Activated T-helper 2 cell treated with anti-CD3 and anti-CD28 coated beads, Interferon-gamma antibody, Interleukin-2, Interleukin-4, amounts not matched to agents 10 μg/mL and 5 μg/mL and 100 μg/mL, durations not matched to agents 14 hours and 24 hours and 36 hours (primary cell): ENCODE data around the gene FLT3LG. TPM values are rescaled to one million over a fixed set of nuclear protein-coding genes. Genes with fewer than 3 reads are reported as not detected.
"Not testable (repeated sequence)": the region's sequence is repeated elsewhere in the genome, so short reads cannot be mapped to it uniquely, and the experiment has no call there.

Source experiments
- DNase-seq: peaks from one replicate; pipeline ENCODE4 v3.0.0; 2021; ENCODE audit warnings: low spot score
- H3K27ac Mint-ChIP-seq: one replicate; pipeline ENCODE4 v1.8.0; 2021; ENCODE audit warnings: mixed read lengths
- H3K27me3 Mint-ChIP-seq: one replicate; pipeline ENCODE4 v1.8.0; 2021; ENCODE audit warnings: low read depth, mixed read lengths
- H3K36me3 Mint-ChIP-seq: one replicate; pipeline ENCODE4 v1.8.0; 2021; ENCODE audit warnings: low read depth, mixed read lengths
- H3K4me1 Mint-ChIP-seq: one replicate; pipeline ENCODE4 v1.8.0; 2021; ENCODE audit warnings: low read depth, mixed read lengths
- H3K4me3 Mint-ChIP-seq: one replicate; pipeline ENCODE4 v1.8.0; 2021; ENCODE audit warnings: low read depth, mild to moderate bottlenecking, moderate library complexity, mixed read lengths
- H3K9me3 Mint-ChIP-seq: one replicate; pipeline ENCODE4 v1.8.0; 2021; ENCODE audit warnings: mixed read lengths
- intact Hi-C: fragments of 100-400 bp; cut with micrococcal nuclease; formaldehyde crosslinking; loops from one replicate; pipeline ENCODE4 v1.15.1; 2023
- total RNA-seq: library from RNA; stranded (reverse); gene quantifications from 2 replicates; pipeline ENCODE4 v1.2.3, GENCODE V29; 2022

Gene FLT3LG
- total RNA-seq, 1 donor from 2014 or later: 49.3 TPM

- DNase-seq: peak; percentile 92
- no peaks in the 10 kb centered on the region for H3K9me3 Mint-ChIP-seq
- peak overlapping the region; percentile 82 for H3K27ac Mint-ChIP-seq
- H3K27me3 Mint-ChIP-seq: peaks cover 37% of the 10 kb centered on the region
- H3K4me1 Mint-ChIP-seq: peaks cover 33% of the 10 kb centered on the region
- peaks cover 27% of the 10 kb centered on the region for H3K36me3 Mint-ChIP-seq
- intact Hi-C loops: loop anchor here (1.0 kb wide), 3 partner anchors 8 to 51 kb away; partner anchors contain the start of gene PIH1D1
- peak overlapping the region; percentile 78 for H3K4me3 Mint-ChIP-seq
Observed at GRCh38 chr19:49443366-49444099, 30.5 kb upstream of the FLT3LG start.

DNA sequence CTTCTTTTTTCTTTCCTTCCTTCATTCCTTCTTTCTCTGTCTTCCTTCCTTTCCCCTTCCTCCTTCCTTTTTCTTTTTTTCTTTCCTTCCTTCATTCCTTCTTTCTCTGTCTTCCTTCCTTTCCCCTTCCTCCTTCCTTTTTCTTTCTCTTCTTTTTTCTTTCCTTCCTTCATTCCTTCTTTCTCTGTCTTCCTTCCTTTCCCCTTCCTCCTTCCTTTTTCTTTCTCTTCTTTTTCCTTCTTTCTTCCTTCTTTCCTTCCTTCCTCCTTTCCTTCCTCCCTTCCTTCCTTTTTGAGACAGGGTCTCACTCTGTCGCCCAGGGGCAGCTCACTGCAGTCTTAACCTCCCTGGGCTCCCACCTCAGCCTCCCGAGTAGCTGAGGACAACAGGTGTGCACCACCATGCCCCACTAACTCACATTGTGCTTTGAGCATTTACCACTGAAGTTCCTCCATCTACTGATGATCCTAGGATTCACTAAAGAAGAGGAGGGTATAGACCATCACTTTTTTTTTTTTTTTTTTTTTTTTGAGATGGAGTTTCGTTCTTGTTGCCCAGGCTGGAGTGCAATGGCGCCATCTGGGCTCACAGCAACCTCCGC, 29.8 kb upstream of the FLT3LG start:
- Mint-ChIP-seq H3K4me3 (peak overlapping the region; percentile 78), H3K27me3 (peaks cover 30% of the 10 kb centered on the region), H3K36me3 (peaks cover 34% of the 10 kb centered on the region), H3K4me1 (peaks cover 35% of the 10 kb centered on the region), H3K27ac (peak overlapping the region; percentile 82)
- DNase-seq, H3K9me3 Mint-ChIP-seq, intact Hi-C loops: not testable (repeated sequence)

- no peak overlapping the region for H3K4me3 Mint-ChIP-seq
- H3K4me1 Mint-ChIP-seq: peaks cover 37% of the 10 kb centered on the region
- peaks cover 13% of the 10 kb centered on the region for H3K27me3 Mint-ChIP-seq
- no peak overlapping the region for H3K27ac Mint-ChIP-seq
- intact Hi-C loops: no loop called here
- DNase-seq: no peak
- no peaks in the 10 kb centered on the region for H3K9me3 Mint-ChIP-seq
- peaks cover 50% of the 10 kb centered on the region for H3K36me3 Mint-ChIP-seq
Observed at GRCh38 chr19:49445997-49446396, 28.0 kb upstream of the FLT3LG start.

GRCh38 chr19:49447485-49448431, 26.3 kb upstream of the FLT3LG start:
- Mint-ChIP-seq H3K9me3 (no peaks in the 10 kb centered on the region), H3K4me1 (peaks cover 35% of the 10 kb centered on the region), H3K36me3 (peaks cover 57% of the 10 kb centered on the region), H3K4me3 (no peak overlapping the region), H3K27me3 (peaks cover under 1% of the 10 kb centered on the region), H3K27ac (no peak overlapping the region)
- intact Hi-C loops: no loop called here
- no peak for DNase-seq

DNA sequence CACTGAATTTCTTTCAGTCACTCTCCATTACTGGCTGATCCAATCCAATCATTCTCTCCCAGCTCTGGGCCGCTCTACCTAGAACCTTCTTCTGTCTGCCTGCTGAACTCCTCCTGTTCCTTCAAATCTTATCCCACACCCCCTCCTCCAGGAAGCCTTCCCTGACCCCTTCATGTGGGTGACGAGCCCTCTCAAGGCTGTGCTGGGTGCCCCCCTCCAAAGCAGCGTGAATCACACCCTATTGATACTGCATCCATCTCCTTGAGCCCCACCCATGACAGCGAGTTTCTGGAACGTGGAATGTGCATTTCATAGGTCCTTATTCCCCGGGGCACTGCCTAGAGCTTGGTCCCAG, 25.6 kb upstream of the FLT3LG start:
- no peaks in the 10 kb centered on the region for H3K9me3 Mint-ChIP-seq
- H3K4me1 Mint-ChIP-seq: peaks cover 38% of the 10 kb centered on the region
- H3K4me3 Mint-ChIP-seq: peak overlapping the region; percentile 46
- H3K27ac Mint-ChIP-seq: peak overlapping the region; percentile 5
- no peaks in the 10 kb centered on the region for H3K27me3 Mint-ChIP-seq
- intact Hi-C loops: no loop called here
- no peak for DNase-seq
- H3K36me3 Mint-ChIP-seq: peaks cover 57% of the 10 kb centered on the region

GRCh38 chr19:49450405-49450804, 23.6 kb upstream of the FLT3LG start:
- Mint-ChIP-seq H3K27ac (peak overlapping the region; percentile 100), H3K4me3 (peak overlapping the region; percentile 96), H3K4me1 (peaks cover 29% of the 10 kb centered on the region), H3K27me3 (no peaks in the 10 kb centered on the region), H3K9me3 (no peaks in the 10 kb centered on the region), H3K36me3 (peaks cover 52% of the 10 kb centered on the region)
- DNase-seq: no peak
- intact Hi-C loops: loop anchor here (5.0 kb wide), 1 partner anchor 47 kb away; the partner anchor contains the start of gene RPS11

DNA sequence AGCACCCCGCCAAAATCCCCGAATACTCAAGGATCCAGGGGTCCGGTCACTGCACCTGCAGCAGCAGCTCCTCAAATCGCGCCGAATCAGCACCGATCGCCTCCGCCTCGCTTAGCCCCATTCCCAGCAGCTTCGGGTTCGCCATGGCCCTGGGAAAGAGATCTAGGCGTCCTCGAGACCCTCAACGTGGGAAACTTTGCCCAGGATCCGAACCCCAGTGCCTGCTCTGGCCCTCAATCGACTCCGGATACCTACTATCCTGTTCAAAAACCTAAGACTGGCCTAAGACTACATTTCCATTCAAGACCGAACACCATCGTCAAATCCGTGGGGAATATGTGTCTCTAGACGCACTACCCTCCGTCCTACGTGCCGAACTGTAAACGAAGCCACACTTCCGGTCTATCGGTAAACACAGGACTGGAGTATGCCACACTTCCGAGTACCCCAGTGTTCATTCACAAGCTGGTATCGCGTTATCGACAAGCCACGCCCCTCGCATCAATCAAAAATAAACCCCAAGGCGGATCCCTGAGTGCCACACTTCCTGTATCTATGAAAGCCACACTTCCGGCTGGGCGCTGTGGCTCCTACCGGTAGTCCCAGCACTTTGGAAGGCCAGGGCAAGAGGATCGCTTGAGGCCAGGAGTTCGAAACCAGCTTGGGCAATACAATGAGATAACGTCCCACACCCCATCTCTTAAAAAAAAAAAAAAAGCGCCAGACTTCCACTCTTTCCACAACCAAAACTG, 22.4 kb upstream of the FLT3LG start, which contains the start of gene PIH1D1:
Gene PIH1D1 (minus strand): TSS at position 385 of the 752 bp plus-strand sequence. CDS start 240 bp downstream, at position 145.
- H3K4me1 Mint-ChIP-seq: peaks cover 30% of the 10 kb centered on the region
- intact Hi-C loops: loop anchor here (1.0 to 5.0 kb wide), 2 partner anchors 8 to 46 kb away; partner anchors contain the start of gene RPS11

GRCh38 chr19:49453013-49453756, 20.8 kb upstream of the FLT3LG start, which contains the start of gene ALDH16A1:
Gene ALDH16A1 (plus strand): TSS chr19:49453225. CDS start chr19:49453332, 107 bp downstream.
- peak within 1 kb of the TSS; percentile 99 for H3K4me3 Mint-ChIP-seq
- H3K36me3 Mint-ChIP-seq: peaks cover 44% of the 10 kb centered on the region
- intact Hi-C loops: loop anchor here (1.0 to 5.0 kb wide), 2 partner anchors 16 to 44 kb away; partner anchors contain the start of gene RPS11
- peak within 1 kb of the TSS; percentile 100 for H3K27ac Mint-ChIP-seq
- H3K27me3 Mint-ChIP-seq: no peaks in the 10 kb centered on the region
- DNase-seq: peak; percentile 98
- H3K9me3 Mint-ChIP-seq: no peaks in the 10 kb centered on the region
- peaks cover 29% of the 10 kb centered on the region for H3K4me1 Mint-ChIP-seq

More for the DNA sequence above, 22.4 kb upstream of the FLT3LG start, which contains the start of gene PIH1D1:
- Mint-ChIP-seq H3K36me3 (peaks cover 48% of the 10 kb centered on the region), H3K27ac (peak within 1 kb of the TSS; percentile 100), H3K9me3 (no peaks in the 10 kb centered on the region), H3K4me3 (peak within 1 kb of the TSS; percentile 99), H3K27me3 (no peaks in the 10 kb centered on the region)
- peak; percentile 95 for DNase-seq

- Mint-ChIP-seq H3K4me3 (peak overlapping the region; percentile 99), H3K9me3 (no peaks in the 10 kb centered on the region), H3K36me3 (peaks cover 38% of the 10 kb centered on the region), H3K4me1 (peaks cover 24% of the 10 kb centered on the region), H3K27ac (peak overlapping the region; percentile 100), H3K27me3 (no peaks in the 10 kb centered on the region)
- intact Hi-C loops: loop anchor here (1.0 to 5.0 kb wide), 2 partner anchors 16 to 44 kb away; partner anchors contain the start of gene RPS11
- DNase-seq: no peak
Observed at GRCh38 chr19:49453757-49454240, 20.2 kb upstream of the FLT3LG start.

DNA sequence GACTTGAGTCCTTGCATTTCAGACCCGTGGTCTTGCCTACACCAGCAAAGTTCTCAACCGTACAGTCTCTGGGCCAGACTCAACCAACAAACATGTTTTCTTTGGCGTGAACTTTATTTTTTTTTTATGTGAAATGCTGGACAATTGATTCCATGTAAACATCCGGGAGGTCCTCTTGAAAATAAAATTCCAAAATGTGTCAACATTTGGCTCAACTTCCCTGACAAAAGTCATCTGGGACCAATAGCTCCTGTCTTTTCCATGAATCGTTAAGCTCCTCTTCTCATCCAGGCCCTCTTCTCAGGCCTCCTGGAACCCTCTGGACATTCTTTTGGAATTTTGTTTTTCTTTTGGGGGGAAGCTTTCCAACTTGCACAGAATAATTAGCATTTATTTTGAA, 18.2 kb upstream of the FLT3LG start:
- Mint-ChIP-seq H3K4me3 (no peak overlapping the region), H3K4me1 (peaks cover 18% of the 10 kb centered on the region), H3K9me3 (no peaks in the 10 kb centered on the region), H3K27me3 (no peaks in the 10 kb centered on the region), H3K36me3 (peaks cover 23% of the 10 kb centered on the region), H3K27ac (peak overlapping the region; percentile 38)
- DNase-seq: no peak
- intact Hi-C loops: no loop called here

DNA sequence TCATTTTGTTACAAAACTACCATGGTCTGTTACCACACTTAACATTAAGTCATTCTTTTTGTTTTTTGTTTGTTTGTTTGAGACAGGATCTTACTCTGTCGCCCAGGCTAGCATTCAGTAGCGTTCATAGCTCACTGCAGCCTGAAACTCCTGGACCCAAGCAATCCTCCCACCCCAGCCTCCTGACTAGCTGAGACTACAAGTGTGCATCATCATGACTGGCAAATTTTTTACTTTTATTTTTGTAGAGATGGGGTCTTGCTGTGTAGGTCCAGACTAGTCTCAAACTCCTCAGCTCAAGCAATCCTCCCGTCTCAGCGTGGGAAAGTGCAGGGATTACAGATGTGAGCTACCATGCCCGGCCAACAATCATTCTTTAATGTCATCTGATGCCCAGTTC, 17.7 kb upstream of the FLT3LG start:
- intact Hi-C loops: no loop called here
- Mint-ChIP-seq H3K4me3 (peak overlapping the region; percentile 17), H3K27me3 (no peaks in the 10 kb centered on the region), H3K9me3 (no peaks in the 10 kb centered on the region), H3K4me1 (peaks cover 18% of the 10 kb centered on the region), H3K36me3 (peaks cover 21% of the 10 kb centered on the region), H3K27ac (peak overlapping the region; percentile 38)
- no peak for DNase-seq
